Activated gamma-delta T cell (primary cell): ENCODE results near the gene MTPN.

Experiments used
- DNase-seq: peaks from one replicate; lab custom pipeline; 2025; lab: John Stamatoyannopoulos, UW
- total RNA-seq, 2 donors: gene quantifications; one replicate each; lab custom pipeline; 2026; lab: John Stamatoyannopoulos, UW

The MTPN gene
- total RNA-seq: 149 to 170 reads per million in 2 donors

GRCh38 chr7:135977007-135977741 is at the start of gene MTPN:
TSS of gene MTPN (minus strand) at chr7:135977359. CDS start at chr7:135977100, 259 bp downstream.
- peak; percentile 94 for DNase-seq

- DNase-seq: no peak
Observed at GRCh38 chr7:136026209-136026608, 49.0 kb upstream of the MTPN start.

DNA sequence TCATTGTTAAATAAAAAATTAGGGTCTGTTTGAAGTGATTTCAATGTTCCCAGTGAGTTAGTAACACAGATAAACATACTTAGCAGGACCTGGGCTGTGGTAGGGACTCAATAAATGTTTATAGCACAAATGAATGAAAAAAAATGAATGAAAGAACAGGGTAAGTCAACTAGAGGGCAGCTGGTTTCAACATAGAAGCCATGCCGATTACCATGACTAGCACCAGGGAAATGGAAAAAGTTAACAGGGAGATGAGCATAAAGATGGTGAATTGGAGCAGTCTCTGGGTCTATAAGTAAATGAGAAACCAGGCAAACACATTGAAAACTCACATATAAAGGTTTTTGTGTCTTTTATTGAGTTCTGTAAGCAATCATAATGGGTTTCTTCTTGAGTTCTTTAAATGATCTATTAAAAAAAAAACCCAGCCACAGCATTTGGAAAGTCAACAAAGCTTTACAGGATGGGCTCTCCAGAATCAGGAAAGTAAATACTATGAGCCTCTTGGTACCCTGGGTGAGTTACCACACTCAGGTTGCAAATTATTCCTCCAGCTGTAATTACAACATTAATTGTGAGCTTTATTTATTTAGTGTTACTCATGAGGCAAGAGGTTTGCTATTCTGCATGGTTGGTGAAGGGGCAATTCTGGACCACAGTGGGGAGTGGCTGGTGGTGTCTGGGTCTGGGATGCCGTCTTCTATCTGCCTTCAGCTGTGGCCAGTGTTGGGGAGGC is 46.1 kb upstream of the MTPN start:
- no peak for DNase-seq

DNA sequence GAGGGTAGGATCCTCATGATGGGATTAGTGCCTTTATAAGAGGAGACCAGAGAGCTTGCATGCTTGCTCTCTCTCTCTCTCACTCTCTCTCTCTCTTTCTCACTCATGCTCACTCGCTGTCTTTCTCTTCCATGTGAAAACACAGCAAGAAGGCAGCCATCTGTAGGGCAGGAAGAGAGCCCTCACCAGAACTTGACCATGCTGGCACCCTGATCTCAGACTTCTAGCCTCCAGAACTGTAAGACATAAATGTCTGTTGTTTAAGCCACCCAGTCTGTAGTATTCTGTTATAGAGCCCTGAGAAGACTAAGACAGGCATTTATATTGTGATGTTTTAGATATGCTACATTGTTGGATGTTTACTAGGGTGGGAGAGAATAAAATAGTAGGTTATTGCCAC is 43.4 kb upstream of the MTPN start:
- DNase-seq: no peak

DNA sequence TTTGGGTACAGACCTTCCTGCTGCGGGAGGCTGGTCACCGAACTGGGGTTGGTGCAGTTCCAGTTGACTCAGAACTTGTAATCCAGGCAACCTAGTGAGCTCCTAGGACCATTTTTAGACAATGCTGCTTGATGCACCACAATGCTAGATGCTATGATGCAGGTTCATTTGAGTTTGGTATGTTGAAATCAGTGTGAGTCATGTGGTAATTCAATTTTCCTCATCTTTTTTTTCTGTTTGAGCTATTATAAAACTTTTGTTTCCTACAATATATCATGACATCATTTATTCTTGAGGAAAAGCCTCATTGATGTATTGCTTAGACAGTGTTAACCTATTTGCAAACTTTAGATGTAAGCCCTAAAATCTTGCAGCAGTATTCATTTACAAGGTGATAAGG is 40.9 kb upstream of the MTPN start:
- no peak for DNase-seq

DNA sequence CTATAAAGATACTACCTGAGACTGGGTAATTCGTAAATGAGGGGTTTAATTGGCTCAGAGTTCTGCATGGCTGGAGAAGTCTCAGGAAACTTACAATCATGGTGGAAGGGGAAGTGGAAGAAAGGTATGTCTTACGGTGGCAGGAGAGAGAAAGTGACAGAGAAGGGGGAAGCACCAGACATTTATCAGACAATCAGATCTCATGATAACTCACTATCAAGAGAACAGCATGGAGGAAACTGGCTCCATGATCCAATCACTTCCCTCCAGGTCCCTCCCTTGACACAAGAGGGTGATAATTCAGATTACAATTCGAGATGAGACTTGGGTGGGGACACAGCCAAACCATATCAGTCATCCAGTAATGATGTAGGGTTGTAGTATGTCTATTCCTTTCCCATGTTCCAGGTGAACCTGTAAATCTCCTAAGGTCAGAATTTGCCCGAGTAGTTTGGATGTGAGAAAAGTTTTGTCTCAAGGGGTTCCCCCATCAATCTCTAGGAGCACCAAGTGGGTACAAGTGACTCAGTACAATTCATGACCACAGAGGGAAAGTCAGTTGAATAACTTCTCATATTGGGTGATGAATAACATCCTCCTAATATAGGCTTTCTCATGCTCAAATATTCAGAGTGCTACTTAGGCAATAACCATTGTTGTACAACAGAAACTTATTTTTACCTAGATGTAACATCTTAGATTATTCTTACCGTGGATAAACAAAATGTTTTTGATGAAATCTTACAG is 39.7 kb upstream of the MTPN start:
- no peak for DNase-seq

DNA sequence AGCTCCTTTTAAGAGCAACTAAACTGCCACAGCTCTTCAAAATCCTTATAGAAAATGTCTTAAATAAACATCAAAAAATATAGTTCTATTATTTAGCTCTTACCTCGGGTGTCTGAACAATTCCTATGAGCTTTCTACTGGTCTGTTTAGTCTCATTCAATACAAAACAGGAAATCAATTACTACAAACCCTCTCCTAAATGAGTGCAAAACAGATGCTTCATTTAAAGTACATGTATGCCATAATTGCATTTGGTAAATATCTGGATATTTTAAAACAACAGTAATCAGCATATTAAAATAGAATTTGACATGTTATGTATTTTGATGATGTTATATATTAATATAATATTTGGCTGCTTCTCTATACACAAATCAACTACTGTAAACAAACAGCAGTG is 38.5 kb upstream of the MTPN start:
- DNase-seq: no peak

GRCh38 chr7:136014659-136015058 is 37.5 kb upstream of the MTPN start:
- DNase-seq: no peak

DNA sequence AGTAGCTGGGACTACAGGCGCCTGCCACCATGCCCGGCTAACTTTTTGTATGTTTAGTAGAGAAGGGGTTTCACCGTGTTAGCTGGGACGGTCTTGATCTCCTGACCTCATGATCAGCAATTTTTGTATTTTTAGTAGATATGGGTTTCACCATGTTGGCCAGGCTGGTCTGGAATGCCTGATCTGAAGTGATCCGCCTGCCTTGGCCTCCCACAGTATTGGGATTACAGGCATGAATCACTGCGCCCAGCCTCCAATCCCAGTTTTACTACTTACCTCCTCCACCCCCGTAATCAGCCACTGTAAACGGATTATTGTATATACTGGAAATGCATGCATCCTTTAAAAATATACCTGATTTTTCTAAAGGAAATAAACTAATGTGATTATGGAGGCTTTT is 35.1 kb upstream of the MTPN start:
- DNase-seq: no peak

GRCh38 chr7:136009488-136010079 is 32.4 kb upstream of the MTPN start:
- DNase-seq: no peak

DNA sequence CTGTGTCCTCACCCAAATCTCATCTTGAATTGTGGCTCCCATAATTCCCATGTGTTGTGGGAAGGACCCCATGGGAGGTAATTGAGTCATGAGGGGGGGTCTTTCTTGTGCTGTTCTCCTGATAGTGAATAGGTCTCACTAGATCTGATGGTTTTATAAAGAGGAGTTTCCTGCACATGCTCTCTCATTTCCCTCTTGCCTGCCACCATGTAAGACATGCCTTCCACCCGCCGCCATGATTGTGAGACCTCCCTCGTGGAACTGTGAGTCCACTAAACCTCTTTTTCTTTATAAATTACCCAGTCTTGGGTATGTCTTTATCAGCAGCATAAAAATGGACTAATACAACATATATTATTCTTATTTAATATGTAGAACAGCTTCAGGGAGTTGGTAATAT is 29.0 kb upstream of the MTPN start:
- no peak for DNase-seq

DNA sequence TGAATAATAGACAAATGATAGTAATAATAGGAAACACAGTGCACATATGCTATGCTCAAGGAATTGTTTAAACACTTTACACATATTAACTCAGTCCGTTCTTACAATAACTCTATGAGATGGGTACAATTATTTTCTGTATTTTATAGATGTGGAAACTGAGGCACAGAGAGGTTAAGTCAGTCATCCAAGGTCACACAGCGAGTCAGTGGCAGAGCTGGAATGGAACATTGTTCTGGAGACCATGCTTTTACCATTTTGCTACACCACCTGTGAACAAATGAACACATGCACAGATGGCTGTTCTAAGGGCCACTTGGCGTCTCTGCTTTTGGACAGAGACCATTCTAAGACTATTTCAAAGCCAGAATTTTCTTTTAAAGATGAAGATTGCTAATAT is 26.9 kb upstream of the MTPN start:
- DNase-seq: no peak

GRCh38 chr7:136002802-136003201 is 25.6 kb upstream of the MTPN start:
- no peak for DNase-seq

- no peak for DNase-seq
Observed at GRCh38 chr7:136000288-136000913, 23.2 kb upstream of the MTPN start.

GRCh38 chr7:135998081-135998480 is 20.9 kb upstream of the MTPN start:
- no peak for DNase-seq

DNA sequence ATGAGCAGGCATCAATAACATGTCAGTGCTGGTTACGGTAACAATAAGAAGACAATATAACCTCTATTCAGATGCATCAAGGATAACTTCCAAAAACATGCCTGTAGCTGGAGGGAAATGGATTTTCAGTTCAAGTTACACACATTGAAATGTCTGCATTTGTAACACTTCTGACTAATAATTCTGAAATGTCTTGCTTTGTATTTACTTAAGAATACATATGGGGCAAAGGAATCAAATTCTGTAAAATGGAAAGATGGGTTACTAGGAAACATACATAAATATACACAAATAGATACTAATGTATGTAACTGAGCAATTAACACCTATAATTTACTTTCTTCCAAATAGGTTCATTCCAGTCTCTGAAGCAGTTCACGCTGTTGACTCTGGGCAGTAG is 18.6 kb upstream of the MTPN start:
- no peak for DNase-seq

GRCh38 chr7:135994466-135995205 is 17.5 kb upstream of the MTPN start:
- DNase-seq: no peak

- DNase-seq: no peak
Observed at GRCh38 chr7:135993950-135994349, 16.8 kb upstream of the MTPN start.

GRCh38 chr7:135991906-135992305 is 14.7 kb upstream of the MTPN start:
- DNase-seq: no peak

DNA sequence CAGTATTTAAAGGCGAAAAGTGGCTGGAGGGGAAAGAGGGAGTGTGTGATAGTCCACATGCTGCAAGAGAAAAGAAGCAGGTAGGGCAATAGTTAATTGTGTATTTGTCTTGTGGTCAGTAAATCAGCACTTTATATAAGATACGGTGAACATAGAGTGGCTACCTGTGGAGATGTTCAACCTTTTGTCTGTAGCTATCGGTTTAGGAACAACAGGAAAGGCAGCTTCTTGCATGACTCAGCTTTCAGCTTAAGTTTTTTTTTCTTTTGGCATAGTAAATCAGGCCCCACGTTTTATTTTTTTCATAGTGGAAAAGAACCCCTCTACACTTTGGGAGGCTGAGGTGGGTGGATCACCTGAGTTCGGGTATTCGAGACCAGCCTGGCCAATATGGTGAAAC is 14.2 kb upstream of the MTPN start:
- no peak for DNase-seq

- no peak for DNase-seq
Observed at GRCh38 chr7:135990258-135990657, 13.1 kb upstream of the MTPN start.
